CD4-positive, alpha-beta T cell treated with Interleukin-4 for 1 hour (primary cell): ENCODE measurements around the gene MFSD6.
"Not testable (repeated sequence)": the region's sequence is repeated elsewhere in the genome, so short reads cannot be mapped to it uniquely, and the experiment has no call there.

Experiments used
- DNase-seq, 2 donors: peaks; one replicate each; pipeline ENCODE4 v3.0.0-alpha.2; 2020 to 2022

The MFSD6 gene

DNA sequence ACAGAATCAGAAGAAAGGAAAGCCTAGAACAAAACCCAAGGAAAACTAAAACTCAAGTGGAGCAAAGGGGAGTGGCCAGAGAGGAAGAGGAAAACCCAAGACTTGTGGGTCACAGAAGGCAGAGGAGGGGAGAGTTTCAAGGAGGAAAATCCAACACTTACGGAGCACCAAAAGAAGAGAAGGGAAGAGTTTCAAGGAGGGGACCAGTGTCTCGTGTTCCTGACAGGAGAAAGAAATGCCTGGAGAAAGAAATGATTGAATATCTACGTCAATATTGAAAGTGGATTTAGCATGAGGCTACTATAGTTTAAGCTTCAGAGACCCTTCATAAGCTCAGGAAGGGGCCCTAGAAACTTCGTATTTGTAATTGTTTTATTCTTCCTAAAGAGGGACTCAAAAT is 1.4 kb upstream of the MFSD6 start:
- no peak for DNase-seq

DNA sequence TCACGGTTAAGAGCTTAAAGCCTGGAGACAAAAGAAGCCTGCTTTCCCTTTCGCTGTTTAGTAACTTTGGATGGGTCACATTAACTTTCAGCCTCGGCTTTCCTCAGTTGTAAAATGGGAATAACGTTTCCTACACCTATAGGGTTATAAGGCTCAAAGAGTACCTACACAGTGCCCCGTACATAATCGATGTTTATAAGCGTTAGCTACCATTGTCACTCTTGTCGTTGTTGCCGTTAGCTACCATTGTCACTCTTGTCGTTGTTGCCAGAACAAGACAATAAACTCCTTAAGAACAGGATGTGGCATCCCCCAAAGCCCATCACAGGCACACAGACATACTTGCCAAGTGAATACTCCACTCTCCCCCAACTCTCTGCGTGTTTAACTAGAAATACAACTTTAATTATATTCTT is 901 bp upstream of the MFSD6 start:
- peak; percentile 77 to 86 for DNase-seq

DNA sequence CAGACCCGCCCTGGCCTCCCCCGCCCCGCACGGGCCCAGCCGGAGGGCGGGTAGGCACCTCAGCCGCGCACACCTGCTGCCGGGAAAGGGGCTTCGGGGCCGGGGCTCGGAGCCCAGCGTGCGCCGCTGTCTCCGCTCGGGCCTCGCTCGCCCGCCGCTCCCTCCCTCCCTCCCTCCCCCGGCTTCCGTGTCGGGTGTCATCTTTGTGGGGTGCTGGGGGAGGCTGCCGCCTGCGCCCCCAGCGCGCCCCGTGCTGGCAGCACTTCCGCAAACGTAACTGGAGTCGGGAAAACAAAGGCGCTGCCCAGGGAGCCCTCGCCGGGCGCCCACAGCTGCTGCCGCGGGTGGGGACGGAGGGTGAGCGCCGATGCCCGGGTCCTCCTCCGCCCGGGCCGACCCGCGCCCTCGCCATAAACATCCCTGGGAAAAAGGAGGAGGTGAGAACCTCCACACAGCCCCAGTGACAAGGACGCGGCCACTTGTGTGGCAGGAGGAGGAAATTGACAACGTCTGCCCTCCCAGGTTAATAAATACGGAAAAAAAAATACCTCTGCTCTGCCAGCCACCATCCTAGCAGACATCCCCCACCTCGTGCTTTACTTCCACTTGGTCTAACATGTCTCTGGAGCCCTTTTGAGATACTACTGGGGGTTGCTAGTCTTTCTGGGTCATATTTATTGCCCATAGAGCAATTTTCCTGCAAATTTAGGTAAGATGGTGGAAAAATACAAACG is 550 bp downstream of the MFSD6 start:
- DNase-seq: peak; percentile 82 to 86

DNA sequence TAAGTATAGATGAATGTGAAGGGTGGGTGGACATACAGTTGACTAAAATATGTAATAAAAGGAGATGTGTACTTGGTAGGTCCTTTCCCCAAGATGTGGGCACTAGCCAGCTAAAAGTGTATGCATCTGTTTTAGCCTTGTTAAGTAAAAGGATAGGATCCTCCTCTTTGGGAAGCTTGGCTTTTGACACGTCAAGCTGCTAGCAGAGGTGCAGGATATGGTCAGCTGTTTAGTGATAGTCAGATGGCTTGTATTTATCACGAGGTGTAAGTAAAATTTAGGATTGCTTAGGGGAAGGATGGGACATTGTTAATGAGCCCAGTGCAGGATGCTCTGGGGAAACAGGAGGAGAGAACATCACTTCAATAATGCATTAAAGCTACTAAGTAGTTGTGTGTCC is 1.5 kb downstream of the MFSD6 start:
- no peak for DNase-seq

DNA sequence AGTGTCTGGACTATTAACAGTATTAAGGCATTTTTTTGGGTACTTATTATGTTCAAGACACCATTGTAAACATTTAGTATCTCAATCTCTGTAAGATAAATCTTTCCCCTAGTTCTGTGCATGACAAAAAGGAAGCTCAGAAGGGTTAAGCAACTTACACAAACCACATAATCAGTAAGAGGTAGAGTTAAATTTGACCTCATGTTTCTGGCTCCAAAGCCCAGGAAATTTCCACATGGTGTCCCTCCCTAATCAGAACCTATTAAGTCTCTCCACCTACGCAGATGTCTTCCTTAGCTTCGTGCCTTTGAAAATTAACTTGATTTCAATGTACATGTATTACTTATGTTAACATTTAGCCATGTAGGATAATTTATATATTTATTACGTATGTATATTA is 2.0 kb downstream of the MFSD6 start:
- no peak for DNase-seq

DNA sequence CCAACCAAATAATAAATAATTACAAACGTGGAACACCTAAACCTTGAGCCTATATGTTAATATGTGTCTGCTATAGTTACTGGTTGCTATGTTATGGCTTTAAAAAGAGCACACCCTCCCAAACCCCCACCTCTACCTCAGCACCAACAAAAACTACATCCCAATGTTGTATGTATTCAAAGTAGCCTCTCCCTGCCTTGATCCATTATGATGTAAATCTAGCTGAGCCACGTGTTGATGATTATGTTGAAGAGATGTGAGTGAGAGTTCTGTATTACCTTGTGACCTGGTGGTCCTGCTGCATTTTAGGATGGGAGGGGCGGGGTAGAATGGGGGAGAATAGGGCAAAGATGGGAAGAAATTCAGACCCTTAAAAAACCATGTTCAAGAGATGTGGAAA is 4.8 kb downstream of the MFSD6 start:
- no peak for DNase-seq

DNA sequence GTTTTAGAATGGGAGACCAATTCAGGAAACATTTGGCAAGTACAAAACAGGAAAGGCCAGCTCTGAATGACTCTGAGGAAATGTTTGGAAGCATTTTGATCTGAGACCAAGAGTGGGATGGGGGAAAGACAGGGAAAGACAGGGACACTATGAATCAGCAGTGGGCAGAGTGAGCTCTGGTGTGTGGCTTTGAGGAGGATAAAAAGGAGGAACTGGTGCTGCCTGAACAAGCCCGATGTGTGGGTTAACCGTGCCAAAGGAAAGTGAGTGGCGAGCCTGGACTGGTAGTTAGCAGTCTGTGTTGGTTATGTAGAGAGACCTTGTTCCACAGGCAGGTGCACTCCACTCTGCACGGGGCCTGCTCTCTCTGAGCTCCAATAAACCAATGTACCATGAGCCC is 5.3 kb downstream of the MFSD6 start:
- no peak for DNase-seq

DNA sequence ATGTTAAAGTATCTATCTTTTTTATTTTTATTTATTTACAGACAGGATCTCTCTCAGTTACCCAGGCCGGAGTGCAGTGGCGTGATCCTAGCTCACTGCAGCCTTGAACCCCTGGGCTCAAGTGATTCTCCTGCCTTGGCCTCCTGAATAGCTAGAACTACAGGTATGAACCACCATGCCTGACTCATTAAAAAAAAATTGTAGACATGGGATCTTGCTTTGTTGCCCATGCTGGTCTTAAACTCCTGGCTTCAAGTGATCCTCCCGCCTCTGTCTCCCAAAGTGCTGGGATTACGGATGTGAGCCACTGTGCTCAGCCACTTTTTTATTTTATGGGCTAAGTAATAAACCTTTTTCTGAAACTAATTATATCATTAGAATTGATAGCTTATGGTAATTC is 7.1 kb downstream of the MFSD6 start:
- no peak for DNase-seq

DNA sequence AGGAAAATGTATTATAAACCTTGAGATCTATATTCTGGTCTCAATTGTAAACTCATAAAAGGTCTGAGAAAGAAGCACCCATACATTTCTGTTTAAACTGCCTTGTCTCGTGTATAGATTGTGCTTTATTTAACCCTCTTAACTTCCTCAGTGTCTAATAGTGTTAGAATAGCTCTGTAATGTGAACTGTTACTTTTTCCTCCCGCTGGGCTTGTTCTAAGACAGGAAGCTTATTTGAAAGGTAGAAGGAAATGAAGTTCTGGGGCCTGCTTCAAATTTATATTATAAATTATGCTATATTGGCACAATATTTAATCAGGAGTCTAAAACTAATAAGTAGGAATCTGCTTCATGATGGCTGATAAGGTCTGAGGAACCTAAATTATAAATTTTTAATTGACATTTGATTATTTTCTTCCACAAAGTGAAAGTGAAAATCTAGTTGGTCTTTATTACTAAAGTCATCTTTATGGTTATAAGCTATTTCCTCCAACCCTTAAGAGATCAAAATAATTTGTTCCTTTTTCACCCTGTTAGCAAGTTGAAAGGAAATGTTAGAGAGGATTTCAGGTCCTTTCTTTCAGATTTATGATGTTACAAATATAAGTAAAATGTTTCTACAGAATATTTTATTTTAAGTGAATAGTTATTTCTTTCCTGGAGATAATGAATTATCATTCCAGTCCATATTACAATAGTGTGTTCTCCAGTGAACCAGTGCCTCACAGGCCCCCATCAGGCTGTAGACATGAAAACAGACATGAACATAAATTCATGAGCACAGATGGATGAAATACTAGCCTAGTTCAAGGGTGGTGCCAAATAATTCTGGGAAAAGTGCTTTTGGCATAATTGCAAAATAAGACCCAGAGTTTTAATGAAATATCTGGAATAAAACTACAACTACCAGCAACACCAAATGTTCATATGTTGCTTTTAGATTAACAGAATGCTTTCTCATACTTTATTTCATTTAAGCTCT is 7.9 kb downstream of the MFSD6 start:
- DNase-seq: peak in 1 of 2 donors; percentile 41

DNA sequence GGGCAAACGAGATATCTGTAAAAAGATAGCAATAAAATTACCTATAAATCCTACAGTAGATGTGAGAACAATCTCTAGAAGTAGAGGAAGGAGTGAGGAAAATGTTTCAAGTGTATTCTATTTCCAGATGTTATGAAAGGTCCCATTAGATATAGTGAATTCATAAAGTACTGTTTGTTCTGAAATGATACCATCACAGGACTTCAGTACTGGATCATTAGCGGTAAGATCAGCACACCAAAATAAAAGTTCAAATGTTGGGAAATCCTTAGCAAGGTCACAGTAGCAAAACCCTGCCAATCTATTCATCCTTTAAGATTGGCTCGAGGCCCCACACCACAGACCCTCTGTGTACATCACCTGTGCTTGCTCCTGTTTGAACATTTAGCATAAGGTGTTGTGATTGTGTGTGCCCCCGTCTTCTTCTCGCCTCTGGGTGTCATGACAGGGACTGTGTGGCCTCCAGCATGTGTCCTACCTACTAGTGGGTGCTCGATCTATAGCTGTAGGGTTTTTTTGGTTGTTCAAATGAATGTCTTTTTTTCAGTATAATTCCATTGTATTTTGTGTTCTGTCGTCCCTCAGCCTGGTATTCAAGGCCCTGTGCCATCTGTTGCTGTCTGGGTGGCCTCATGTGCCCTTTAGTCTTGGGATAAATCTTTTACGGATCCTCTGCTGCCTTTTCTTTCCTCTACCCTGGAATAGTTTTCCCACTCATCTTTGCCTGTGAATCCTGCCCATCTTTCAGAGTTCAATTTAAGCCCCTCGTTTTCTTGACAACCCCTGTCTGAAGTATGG is 9.1 kb downstream of the MFSD6 start:
- DNase-seq: no peak

DNA sequence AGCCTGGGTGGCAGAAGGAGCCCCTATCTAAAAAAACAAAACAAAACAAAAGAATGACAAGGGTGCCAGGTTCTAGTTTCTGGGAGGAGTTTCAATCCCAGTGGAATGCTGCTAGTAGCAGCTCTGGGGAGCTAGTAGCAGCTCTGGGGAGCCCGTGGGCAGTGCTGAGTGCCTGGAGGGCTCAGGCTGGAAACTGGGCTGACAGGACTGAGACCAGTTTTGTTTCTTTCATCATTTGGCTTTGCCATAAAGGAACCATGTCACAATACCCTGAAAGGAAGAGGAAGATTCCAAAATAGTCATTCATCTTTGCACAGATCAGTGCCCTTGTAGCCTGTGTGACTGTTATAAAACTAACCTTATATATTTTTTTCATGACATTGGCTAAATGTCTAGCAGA is 10.6 kb downstream of the MFSD6 start:
- no peak for DNase-seq

DNA sequence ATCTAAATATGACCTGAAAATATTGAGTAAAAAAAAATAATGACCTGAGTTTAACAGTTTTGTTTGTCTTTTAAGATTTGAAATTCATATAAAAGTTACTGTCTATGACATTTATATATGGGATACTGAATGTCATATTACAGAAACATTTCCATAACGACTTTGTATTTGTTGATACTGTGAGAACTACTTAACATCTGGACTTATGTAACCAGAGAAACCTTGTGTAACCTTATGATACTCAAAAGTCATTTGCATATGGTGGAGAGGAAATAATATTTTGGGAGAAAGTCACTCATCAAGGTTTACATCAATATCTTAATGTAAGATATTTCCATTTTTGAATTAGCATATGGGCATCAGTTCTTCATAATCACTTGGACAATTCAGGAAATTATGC is 12.6 kb downstream of the MFSD6 start:
- DNase-seq: no peak

DNA sequence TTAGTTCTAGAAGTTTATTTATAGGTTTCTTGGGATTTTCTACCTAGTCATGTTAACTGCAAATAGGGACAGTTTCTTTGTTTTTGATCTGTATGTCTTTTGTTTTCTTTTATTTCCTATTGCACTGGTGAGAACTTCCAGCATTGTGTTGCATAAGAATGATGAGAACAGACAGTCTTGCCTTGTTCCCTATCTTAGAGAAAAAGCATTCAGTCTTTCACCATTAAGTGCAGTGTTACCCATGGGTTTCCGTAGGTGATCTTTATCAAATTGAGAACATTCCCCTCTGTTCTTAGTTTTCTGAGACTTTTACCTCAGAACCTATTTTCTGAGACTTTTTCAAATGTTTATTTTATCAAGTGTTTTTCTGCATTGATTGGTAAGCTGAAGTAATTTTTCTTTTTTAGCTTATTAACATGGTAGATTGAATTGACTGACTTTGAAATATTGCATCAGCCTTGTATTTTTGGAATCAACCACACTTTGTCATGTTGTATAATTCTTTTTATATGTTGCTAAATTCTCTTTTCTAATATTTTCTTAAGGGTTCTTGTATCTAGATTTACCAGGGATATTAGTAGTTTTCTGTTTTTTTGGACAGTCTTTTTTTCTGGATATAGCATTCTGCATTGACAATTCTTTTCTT is 17.2 kb downstream of the MFSD6 start:
- no peak for DNase-seq

DNA sequence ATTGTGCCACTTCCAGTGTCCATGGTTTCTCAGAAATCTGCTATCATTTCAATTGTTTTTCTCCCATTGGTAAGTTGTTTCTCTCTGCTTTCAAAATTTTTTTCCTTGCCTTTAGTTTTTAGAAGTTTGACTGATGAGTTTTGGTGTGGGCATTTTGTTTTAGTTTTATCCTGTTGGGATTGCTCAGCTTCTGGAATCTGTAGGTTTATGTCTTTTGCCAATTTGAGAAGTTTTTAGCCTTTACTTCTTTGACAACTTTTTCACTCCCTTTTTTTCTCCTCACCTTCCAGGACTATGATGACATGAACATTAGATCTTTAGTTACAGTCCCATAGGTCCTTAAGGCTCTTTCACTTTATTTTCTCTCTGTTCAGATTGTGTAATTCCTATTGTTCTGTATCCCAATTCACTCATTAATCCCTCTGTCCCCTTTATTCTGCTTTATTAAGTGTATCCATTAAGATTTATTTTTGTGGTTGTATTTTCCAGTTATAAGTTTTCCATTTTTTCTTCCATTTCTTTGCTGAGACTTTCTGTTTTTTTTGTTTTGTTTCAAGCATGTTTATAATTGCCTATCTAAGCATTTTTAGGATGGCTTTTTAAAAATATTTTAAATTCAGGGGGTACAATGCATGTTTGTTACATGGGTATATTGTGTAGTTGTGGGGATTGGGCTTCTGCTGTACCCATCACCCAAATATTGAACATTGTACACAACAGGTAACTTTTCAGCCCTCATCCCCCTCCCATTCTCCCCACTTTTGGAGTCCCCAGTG is 17.9 kb downstream of the MFSD6 start:
- DNase-seq: no peak

DNA sequence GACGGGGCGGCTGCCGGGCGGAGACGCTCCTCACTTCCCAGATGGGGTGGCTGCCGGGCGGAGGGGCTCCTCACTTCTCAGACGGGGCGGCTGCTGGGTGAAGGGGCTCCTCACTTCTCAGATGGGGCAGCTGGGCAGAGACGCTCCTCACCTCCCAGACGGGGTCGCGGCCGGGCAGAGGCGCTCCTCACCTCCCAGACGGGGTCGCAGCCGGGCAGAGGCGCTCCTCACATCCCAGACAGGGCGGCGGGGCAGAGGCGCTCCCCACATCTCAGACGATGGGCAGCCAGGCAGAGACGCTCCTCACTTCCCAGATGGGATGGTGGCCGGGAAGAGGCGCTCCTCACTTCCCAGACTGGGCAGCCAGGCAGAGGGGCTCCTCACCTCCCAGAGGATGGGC is 22.7 kb downstream of the MFSD6 start:
- DNase-seq: not testable (repeated sequence)

DNA sequence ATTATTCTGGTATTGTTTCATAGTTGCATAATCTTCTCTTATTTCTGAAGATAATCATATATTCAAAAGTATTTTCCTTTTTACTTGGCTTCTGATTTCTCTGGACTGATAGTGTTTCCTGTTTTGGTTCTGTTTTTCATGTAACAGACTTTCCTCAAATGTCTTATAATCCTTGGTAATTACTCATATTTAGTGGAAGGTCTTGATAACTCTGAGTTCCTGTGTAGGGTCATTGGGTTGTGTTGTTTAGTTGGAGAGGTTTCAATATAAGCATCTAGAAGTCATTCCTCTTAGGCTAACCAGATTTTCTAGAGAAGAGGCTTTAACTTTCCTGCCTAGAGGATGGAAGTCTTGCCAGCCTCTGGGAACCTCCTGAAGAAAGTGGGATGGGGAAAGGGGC is 23.8 kb downstream of the MFSD6 start:
- no peak for DNase-seq

DNA sequence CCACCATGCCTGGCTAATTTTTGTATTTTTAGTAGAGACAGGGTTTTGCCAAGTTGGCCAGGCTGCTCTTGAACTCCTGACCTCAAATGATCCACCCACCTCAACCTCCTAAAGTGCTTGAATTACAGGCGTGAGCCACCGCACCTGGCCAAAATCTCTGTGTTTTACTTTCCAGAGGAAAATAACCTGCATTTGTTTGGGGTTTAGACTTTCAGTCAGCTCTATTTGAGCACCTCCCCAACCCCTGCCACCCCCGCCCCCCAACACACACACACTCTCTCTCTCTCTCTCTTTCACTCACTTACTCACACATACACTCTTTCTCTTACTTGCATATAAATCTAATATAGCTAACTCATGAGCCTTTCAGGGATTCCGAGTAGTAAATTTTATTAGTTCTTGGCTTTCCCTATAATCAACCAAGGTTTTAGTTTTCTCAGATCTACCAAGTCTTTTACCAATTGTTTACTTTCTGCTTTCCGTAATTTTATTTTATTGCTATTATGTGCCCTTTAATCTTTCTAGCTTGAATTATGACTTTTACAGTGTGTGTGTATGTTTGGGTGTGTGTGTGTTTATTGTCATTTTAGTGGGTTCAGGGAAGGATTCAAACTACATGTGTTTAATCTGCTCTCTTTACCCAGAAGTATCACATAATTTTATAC is 24.5 kb downstream of the MFSD6 start:
- no peak for DNase-seq

DNA sequence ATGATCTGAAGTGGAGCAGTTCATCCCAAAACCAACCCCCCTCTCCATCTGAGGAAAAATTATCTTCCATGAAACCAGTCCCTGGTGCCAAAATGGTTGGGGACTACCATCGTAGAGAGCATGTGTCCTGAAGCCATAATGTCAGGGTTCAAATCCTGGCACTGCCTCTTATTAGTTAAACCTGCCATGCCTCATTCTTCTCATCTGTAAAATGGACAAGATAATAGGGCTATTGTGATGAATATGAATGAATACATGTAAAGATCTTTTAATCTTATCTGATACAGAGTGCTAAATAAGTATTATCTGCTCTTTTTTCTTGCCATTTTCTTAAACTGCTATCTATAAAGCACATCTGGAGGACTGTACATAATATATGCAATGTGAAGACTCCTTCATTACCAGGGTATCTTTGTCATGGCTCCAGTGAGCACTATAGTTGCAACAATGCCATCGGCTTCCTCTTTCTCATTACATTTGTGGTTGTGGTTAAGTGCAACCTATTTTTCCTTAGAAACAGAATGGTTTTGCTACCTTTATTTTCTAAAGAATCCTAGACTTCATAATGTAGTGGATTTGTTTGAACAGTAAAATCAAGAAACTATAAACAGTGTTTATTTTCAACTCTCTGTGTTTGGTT is 27.0 kb downstream of the MFSD6 start:
- peak in 1 of 2 donors; percentile 31 for DNase-seq

DNA sequence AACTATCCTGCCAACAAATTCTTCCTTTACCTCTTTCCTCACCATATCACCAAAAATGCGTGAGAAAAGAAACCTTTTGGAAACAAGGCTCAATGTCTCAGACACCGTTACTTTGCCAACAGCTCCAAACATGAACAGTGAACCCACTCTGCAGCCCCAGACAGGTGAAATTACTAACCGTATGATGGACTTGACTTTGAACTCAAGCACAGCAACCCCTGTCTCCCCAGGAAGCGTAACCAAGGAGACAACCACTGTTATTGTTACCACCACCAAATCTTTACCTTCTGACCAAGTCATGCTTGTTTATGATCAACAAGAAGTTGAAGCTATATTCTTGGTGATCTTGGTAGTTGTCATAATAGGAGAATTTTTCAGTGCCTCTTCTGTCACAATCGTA is 28.4 kb downstream of the MFSD6 start:
- DNase-seq: no peak

DNA sequence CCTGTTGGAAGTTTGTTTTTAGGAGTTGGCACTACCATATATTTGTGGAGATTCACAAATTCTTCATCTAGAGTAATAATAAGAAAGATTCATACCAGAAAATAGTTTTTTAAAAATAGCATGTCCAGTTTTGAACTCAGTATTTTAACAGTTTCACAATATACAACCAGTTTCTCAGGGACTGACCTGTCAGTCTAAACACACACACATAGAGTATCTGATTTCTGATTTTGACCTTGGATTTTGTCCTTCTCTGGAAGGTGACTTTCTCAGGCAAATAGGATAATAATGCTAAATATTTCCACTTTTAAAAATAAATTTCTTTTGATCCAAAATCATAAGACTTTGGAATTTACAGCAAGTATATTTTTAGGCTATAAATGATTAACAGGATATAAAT is 32.0 kb downstream of the MFSD6 start:
- no peak for DNase-seq

DNA sequence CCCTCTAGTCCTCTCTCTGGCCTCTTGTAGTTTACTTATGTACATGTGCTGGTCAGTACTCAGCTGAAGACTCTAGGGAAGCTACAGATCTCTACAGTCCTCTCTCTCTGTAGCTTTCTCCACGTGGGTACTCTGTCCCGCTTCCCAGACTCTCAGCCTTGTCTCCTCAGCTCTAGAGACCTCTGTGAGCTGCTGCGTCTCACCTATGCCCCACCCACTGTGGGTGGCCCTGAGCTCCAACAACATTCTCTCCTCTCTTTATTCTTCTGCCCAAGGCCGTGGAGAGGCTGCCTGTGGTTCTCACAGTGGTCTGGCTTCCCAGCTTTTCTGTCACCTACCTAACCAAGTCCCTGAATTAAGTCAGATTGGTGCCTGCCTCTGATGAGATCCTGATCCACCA is 33.4 kb downstream of the MFSD6 start:
- DNase-seq: no peak
